Activated CD8-positive, alpha-beta T cell treated with anti-CD3 and anti-CD28 coated beads for 36 hours (primary cell): ENCODE data around the gene PRPF18. TPM values are rescaled to one million over a fixed set of nuclear protein-coding genes. Genes with fewer than 3 reads are reported as not detected.

Experiments
- ATAC-seq: fragments of 200-7000 bp; cut with Tn5 transposase; one replicate; pipeline ENCODE4 v1.10.0; 2021; ENCODE audit warnings: mild to moderate bottlenecking, moderate library complexity
- CTCF ChIA-PET: fragments of 350-600 bp; sonication (Branson Sonifier 250); formaldehyde crosslinking; loops from one replicate; lab custom pipeline; 2021; ENCODE audit warnings: antibody characterized with exemption; lab: Charles Lee
- POLR2A ChIA-PET: fragments of 350-600 bp; sonication (Branson Sonifier 250); formaldehyde crosslinking; loops from one replicate; lab custom pipeline; 2021; ENCODE audit warnings: antibody characterized with exemption; lab: Charles Lee
- DNase-seq: peaks from one replicate; pipeline ENCODE4 v3.0.0-alpha.2; 2020
- H3K27ac Mint-ChIP-seq: one replicate; pipeline ENCODE4 v1.8.0; 2021; ENCODE audit warnings: mild to moderate bottlenecking, mixed read lengths
- H3K27me3 Mint-ChIP-seq: one replicate; pipeline ENCODE4 v1.8.0; 2021; ENCODE audit warnings: mixed read lengths
- H3K36me3 Mint-ChIP-seq: one replicate; pipeline ENCODE4 v1.8.0; 2021; ENCODE audit warnings: low read depth, mixed read lengths
- H3K4me1 Mint-ChIP-seq: one replicate; pipeline ENCODE4 v1.8.0; 2021; ENCODE audit warnings: low read depth, mixed read lengths
- H3K4me3 Mint-ChIP-seq: one replicate; pipeline ENCODE4 v1.8.0; 2021; ENCODE audit warnings: mild to moderate bottlenecking, moderate library complexity, mixed read lengths
- H3K9me3 Mint-ChIP-seq: one replicate; pipeline ENCODE4 v1.8.0; 2021; ENCODE audit warnings: mixed read lengths
- CTCF ChIP-seq: fragments of 200-600 bp; IDR thresholded peaks from one replicate; pipeline ENCODE4 v1.8.0; 2022; ENCODE audit warnings: antibody characterized with exemption, mild to moderate bottlenecking
- intact Hi-C: fragments of 100-400 bp; cut with micrococcal nuclease; formaldehyde crosslinking; loops from one replicate; pipeline ENCODE4 v1.10.0; 2022
- total RNA-seq, 2 experiments: library from RNA; stranded (reverse); gene quantifications; one replicate each; pipeline ENCODE4 v1.2.3, GENCODE V29; 2021

PRPF18 gene
- total RNA-seq, 2 experiments from 2014 or later = 17.9 to 18.4 TPM

DNA sequence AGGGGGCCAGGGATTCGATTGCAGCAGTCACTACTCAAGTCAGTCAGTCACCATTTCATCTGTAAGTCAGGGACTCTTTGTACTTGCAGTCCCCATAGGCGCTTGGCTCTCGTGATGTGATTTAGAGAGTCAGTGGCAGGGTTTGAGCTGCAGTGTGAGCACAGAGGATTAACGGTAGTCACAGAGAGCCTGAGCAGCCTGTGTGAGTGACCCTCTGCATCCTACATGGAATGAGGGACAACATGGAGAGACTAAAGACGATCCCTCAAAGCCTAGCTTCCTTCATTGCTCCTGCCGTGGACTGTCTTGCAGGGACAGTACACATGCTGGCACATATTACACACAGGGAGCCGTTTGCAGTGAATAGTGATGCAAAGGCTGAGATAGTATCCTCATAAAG, 56.3 kb downstream of the PRPF18 start:
- H3K9me3 Mint-ChIP-seq = peaks cover 22% of the 10 kb centered on the region
- no peak overlapping the region for H3K4me3 Mint-ChIP-seq
- ATAC-seq = no peak
- DNase-seq = no peak
- H3K27ac Mint-ChIP-seq = no peak overlapping the region
- TF ChIP-seq CTCF = no peak
- ChIA-PET CTCF (interaction anchor here (1.0 kb wide), 1 partner anchor 16 kb away, joined by 3 read pairs; no protein-coding TSS in a partner anchor), POLR2A (interaction anchor here (0.6 kb wide), 1 partner anchor 123 kb away, joined by 3 read pairs; no protein-coding TSS in a partner anchor)
- no peaks in the 10 kb centered on the region for H3K27me3 Mint-ChIP-seq
- H3K4me1 Mint-ChIP-seq = no peaks in the 10 kb centered on the region
- peaks cover 65% of the 10 kb centered on the region for H3K36me3 Mint-ChIP-seq
- intact Hi-C loops = no loop called here

- H3K4me1 Mint-ChIP-seq = peaks cover 7% of the 10 kb centered on the region
Observed at GRCh38 chr10:13644866-13645265, 58.1 kb downstream of the PRPF18 start.

GRCh38 chr10:13648425-13648824, 61.7 kb downstream of the PRPF18 start:
- Mint-ChIP-seq H3K36me3 (peaks cover 31% of the 10 kb centered on the region), H3K27me3 (no peaks in the 10 kb centered on the region), H3K9me3 (no peaks in the 10 kb centered on the region), H3K4me3 (no peak overlapping the region), H3K4me1 (peaks cover 12% of the 10 kb centered on the region), H3K27ac (no peak overlapping the region)
- no peak for ATAC-seq
- no peak for DNase-seq
- TF ChIP-seq CTCF = no peak
- intact Hi-C loops = no loop called here
- ChIA-PET POLR2A (no interaction called here), CTCF (interaction anchor here (0.8 to 0.9 kb wide), 2 partner anchors 9 to 11 kb away, joined by 3 read pairs; no protein-coding TSS in a partner anchor)

More at GRCh38 chr10:13644866-13645265, 58.1 kb downstream of the PRPF18 start:
- ChIA-PET CTCF (interaction anchor here (1.1 to 1.4 kb wide), 2 partner anchors 15 to 25 kb away, joined by 4 read pairs; no protein-coding TSS in a partner anchor), POLR2A (no interaction called here)
- TF ChIP-seq CTCF = no peak
- ATAC-seq = no peak
- Mint-ChIP-seq H3K9me3 (peaks cover 22% of the 10 kb centered on the region), H3K27ac (no peak overlapping the region), H3K4me3 (no peak overlapping the region), H3K27me3 (no peaks in the 10 kb centered on the region), H3K36me3 (peaks cover 65% of the 10 kb centered on the region)
- no peak for DNase-seq
- intact Hi-C loops = no loop called here

DNA sequence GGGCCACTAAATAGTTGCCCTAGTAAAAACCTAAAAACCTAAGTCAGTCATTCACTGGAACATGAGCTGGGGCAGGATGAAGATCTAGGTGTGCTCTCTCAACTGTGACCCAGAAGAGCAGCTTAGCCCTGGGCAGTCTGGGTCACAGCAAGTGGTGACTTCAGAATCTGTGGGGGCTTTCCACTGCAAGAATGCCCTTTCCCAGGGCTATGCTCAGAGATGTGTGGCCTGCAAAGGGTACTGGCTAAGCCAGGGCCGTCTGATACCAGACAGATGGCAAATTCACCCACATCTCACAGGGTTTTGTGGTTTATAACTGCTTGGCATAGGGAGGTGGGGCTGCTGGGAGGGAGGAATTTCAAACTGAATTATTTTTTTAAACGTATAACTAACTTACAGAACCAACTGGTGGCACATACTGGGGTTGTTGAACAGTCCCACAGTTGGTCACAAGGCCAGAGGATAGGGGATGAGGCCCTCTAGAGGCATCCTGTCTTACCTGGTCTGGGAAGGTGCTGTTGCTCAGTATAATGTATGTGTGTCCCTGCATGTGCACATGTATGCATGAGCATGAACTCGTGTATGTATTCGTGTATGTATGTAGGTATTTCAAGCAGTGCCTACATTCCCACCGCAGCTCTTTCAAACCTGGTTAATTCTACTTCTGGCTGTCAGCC, 63.2 kb downstream of the PRPF18 start:
- Mint-ChIP-seq H3K36me3 (peaks cover 28% of the 10 kb centered on the region), H3K27ac (no peak overlapping the region), H3K27me3 (no peaks in the 10 kb centered on the region), H3K9me3 (no peaks in the 10 kb centered on the region), H3K4me1 (peaks cover 12% of the 10 kb centered on the region), H3K4me3 (no peak overlapping the region)
- ATAC-seq = no peak
- no peak for DNase-seq
- intact Hi-C loops = no loop called here
- no peak for TF ChIP-seq CTCF
- ChIA-PET POLR2A (interaction anchor here (0.7 kb wide), 1 partner anchor 535 kb away, joined by 3 read pairs; no protein-coding TSS in a partner anchor), CTCF (interaction anchor here (1.1 to 1.4 kb wide), 2 partner anchors 9 to 58 kb away, joined by 3 read pairs; no protein-coding TSS in a partner anchor)

DNA sequence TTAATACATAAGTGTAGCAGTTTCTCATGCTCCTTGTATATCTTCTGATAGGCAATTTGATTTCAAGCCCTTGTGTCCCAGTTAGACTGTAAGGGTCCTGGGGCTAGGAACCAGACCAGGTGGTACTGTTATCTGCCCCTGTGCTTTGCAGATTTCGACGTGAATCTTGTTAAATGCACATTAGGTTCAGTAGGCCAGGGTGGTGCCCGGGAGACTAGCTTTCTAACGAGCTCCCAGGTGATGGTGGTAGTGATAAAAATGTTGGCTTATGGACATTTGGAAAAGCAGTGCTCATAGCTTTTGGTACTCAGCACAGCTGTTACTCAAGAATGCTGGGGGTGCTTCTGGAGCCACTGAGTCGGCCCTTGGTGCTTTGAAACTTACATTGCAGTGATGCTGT, 64.2 kb downstream of the PRPF18 start:
- H3K36me3 Mint-ChIP-seq = peaks cover 19% of the 10 kb centered on the region
- H3K4me3 Mint-ChIP-seq = no peak overlapping the region
- no peaks in the 10 kb centered on the region for H3K9me3 Mint-ChIP-seq
- TF ChIP-seq CTCF = no peak
- ChIA-PET POLR2A (no interaction called here), CTCF (interaction anchor here (1.6 kb wide), 1 partner anchor 9 kb away, joined by 6 read pairs; no protein-coding TSS in a partner anchor)
- intact Hi-C loops = no loop called here
- H3K27me3 Mint-ChIP-seq = no peaks in the 10 kb centered on the region
- ATAC-seq (no peak), DNase-seq (no peak)
- peaks cover 12% of the 10 kb centered on the region for H3K4me1 Mint-ChIP-seq
- no peak overlapping the region for H3K27ac Mint-ChIP-seq
